GM18870 (cell line): ENCODE results near the gene FOXR1.

Source experiments
- ATAC-seq: cut with Tn5 transposase; IDR thresholded peaks from one replicate; pipeline ENCODE4 v1.9.1; 2021; ENCODE audit warnings: moderate library complexity; ENCODE audit not compliant: unreplicated experiment

The FOXR1 gene

GRCh38 chr11:118971646-118972045 is at the start of gene FOXR1:
TSS of gene FOXR1 (plus strand) at chr11:118971761. CDS start at chr11:118971932, 171 bp downstream.
- ATAC-seq = no peak

- no peak for ATAC-seq
Measured at GRCh38 chr11:118921929-118922744, 49.4 kb upstream of the FOXR1 start.

- no peak for ATAC-seq
Measured at GRCh38 chr11:118922745-118923627, 48.6 kb upstream of the FOXR1 start.

GRCh38 chr11:118923721-118924587 is 47.6 kb upstream of the FOXR1 start:
- ATAC-seq = no peak

GRCh38 chr11:118924591-118925585 is 46.7 kb upstream of the FOXR1 start:
- ATAC-seq = no peak

- ATAC-seq = no peak
Measured at GRCh38 chr11:118927554-118928100, 43.9 kb upstream of the FOXR1 start.

- no peak for ATAC-seq
Measured at GRCh38 chr11:118928101-118928869, 43.3 kb upstream of the FOXR1 start.

GRCh38 chr11:118928870-118929500 is 42.6 kb upstream of the FOXR1 start:
- no peak for ATAC-seq

GRCh38 chr11:118929501-118930093 is 42.0 kb upstream of the FOXR1 start:
- no peak for ATAC-seq

GRCh38 chr11:118930094-118930712 is 41.4 kb upstream of the FOXR1 start:
- ATAC-seq = no peak

GRCh38 chr11:118931571-118931970 is 40.0 kb upstream of the FOXR1 start:
- ATAC-seq = no peak

- no peak for ATAC-seq
Measured at GRCh38 chr11:118933486-118933885, 38.1 kb upstream of the FOXR1 start.

- ATAC-seq = no peak
Measured at GRCh38 chr11:118935376-118935775, 36.2 kb upstream of the FOXR1 start.

GRCh38 chr11:118938491-118939403 is 32.8 kb upstream of the FOXR1 start:
- ATAC-seq = no peak

- no peak for ATAC-seq
Measured at GRCh38 chr11:118939404-118939915, 32.1 kb upstream of the FOXR1 start.

- no peak for ATAC-seq
Measured at GRCh38 chr11:118939953-118940598, 31.5 kb upstream of the FOXR1 start.
